Measurements from ENCODE around the gene WIPF2.

- TF ChIP-seq CTCF (IDR thresholded peaks at IDR 0.05) = no peak
- no peak for TF ChIP-seq EZH2 (IDR thresholded peaks at IDR 0.05; ENCODE audit: borderline replicate concordance, insufficient read depth, low read depth, low read length, poor library complexity, severe bottlenecking)
Measured at GRCh38 chr17:40188694-40189093, 30.4 kb upstream of the WIPF2 start.
